RPMI7951 (cell line): ENCODE data around the gene CYB5R3. TPM values are rescaled to one million over a fixed set of nuclear protein-coding genes. Genes with fewer than 3 reads are reported as not detected.
A peak's percentile ranks its signal among the peaks of the same experiment; 100 is the strongest.
"Not testable (repeated sequence)": the region's sequence is repeated elsewhere in the genome, so short reads cannot be mapped to it uniquely, and the experiment has no call there.

Source experiments
- DNase-seq: peaks from one replicate; pipeline ENCODE4 v3.0.0-alpha.2; 2012; ENCODE audit warnings: low read depth
- total RNA-seq: library from RNA; depleted of rRNA; stranded (reverse); fragments of >200 nt; shearing (Covaris generic); gene quantifications from 2 replicates; pipeline ENCODE4 v1.2.3, GENCODE V29; 2014

The CYB5R3 gene
- total RNA-seq, 1 experiment from 2014 or later = 65.2 TPM

DNA sequence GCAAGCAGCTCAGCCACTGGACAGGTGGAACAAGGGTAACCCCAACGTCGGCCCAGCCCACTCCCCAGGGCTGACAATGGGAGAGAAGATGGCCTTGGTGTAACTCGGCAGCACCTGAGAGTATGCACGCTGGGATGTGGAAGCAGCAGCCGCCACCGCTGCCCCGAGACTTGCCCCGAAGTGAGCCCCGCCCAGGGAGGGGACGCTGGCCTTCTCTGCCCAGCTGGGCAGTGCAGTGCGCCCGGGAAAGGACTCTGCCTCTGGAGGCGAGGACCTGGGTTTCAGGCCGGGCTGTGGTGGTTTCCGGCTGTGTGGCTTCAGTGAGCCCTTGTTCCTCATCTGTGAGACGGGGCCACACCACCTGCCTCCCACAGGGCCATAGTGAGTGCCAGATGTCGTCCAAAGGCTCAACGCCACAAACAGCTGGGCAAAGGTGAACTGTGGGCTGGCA is 25.9 kb downstream of the CYB5R3 start:
- DNase-seq = no peak

- no peak for DNase-seq
These were observed 27.0 kb downstream of the CYB5R3 start for GRCh38 chr22:42622061-42622710.

DNA sequence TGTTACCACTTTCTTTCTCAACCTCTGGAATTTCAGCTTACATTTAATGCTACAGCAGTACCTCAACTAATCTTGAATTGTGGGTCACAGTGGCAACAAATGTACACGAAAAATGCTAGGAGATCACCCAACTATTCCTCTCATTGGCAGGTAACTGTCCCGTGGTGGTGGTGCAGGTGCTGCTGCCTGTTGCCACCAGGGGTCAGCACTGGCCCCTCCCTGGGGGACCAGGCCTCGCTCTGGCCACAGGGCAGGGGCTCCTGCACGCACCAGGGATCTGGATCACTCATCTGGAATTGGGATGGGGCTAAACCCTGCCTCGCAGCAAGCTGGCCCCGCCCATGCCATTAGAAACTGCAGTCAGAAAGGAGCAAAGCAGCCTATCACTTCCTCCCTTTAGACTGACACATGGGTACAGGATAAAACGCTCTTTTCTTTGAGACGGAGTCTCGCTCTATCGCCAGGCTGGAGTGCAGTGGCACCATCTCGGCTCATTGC is 27.6 kb downstream of the CYB5R3 start:
- DNase-seq = peak; percentile 51

GRCh38 chr22:42620084-42620483 is 29.1 kb downstream of the CYB5R3 start:
- no peak for DNase-seq

- no peak for DNase-seq
These were observed 29.7 kb downstream of the CYB5R3 start for GRCh38 chr22:42619261-42620063.

GRCh38 chr22:42617155-42617983 is 31.8 kb downstream of the CYB5R3 start:
- no peak for DNase-seq

GRCh38 chr22:42615860-42616175 is 33.4 kb downstream of the CYB5R3 start:
- not testable (repeated sequence) for DNase-seq

- peak; percentile 99 for DNase-seq
These were observed 33.9 kb downstream of the CYB5R3 start for GRCh38 chr22:42615092-42615859.

DNA sequence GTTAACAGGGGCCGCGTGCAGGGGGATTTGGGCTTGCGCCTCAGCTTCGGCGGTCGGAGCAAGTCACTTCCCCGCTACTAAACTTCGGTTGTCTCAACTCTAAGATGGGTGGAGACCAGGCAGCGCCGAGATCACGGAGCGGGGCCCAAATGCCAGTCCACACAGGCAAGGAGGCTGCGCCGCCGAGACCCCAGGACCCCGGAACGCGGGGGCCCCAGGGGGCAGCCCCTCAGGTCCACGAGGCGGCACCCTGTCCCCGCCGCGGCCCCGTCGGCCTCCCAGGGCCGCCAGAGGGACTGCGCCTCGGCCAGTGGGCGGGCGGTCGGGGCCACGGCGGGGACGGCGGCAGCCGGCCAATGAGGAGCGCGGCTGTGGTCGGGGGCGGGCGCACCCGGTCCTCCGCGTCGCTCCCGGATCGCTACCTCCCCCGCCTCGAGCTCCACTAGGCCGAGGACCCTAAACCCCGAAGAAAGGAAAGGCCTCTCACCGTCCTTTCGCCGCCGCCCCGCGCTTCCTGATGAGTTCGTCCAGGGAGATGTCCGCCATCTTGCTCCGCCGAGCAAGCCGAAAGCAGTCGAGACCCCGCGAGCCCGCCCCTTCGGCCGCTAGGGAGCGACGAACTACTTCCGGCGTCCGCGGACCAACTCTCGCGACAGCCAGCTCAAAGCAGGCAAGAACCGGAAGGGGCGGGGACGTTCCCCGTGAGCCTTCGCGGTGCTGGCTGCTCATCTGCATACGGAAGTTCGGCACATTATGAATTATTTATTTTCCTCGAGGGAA is 34.7 kb downstream of the CYB5R3 start, which contains the start of gene POLDIP3:
Gene POLDIP3, minus strand, starts transcription at position 572 of the 780 bp plus-strand sequence. Its CDS starts 26 bp downstream, at position 546.
- peak; percentile 94 for DNase-seq

DNA sequence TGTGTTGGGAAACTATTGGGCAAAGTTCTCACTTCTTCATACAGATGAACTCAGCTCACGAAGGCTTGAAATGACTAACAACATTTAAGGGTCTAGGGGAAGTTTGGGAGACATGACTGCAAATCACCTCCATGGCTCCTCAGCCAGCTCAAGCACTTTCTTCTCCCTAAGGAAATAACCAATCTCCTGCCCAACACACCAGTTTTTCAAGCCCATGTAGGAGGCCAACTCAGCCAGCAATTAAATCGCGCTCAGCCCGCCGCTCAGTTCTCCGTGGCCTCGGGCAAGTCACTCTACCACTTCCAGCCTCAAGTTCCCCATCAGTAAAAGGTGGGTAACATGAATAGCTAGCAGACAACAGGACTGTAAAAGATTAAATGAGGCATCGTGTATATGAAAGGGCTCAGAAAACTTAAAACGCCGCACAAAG is 35.3 kb downstream of the CYB5R3 start:
- peak; percentile 51 for DNase-seq

- no peak for DNase-seq
These were observed 36.9 kb downstream of the CYB5R3 start for GRCh38 chr22:42612336-42612735.

DNA sequence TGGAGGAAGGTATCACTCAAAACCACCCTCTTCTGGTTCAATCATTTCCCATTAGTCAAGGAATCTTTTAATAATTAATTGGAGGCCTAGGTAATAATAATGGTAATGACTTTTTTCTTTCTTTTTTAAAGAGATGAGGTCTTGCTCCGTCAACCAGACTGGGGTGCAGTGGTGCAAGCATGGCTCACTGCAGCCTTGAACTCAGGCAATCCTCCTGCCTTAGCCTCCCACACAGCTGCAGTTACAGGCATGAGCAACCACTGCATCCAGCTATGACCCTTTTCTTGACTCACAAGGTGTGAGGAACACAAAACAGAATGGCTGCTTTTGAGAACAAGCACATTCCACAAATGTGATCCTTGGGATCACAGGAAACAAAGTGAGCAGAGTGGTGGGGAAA is 38.1 kb downstream of the CYB5R3 start:
- no peak for DNase-seq

- DNase-seq = no peak
These were observed 39.0 kb downstream of the CYB5R3 start for GRCh38 chr22:42610186-42610585.

DNA sequence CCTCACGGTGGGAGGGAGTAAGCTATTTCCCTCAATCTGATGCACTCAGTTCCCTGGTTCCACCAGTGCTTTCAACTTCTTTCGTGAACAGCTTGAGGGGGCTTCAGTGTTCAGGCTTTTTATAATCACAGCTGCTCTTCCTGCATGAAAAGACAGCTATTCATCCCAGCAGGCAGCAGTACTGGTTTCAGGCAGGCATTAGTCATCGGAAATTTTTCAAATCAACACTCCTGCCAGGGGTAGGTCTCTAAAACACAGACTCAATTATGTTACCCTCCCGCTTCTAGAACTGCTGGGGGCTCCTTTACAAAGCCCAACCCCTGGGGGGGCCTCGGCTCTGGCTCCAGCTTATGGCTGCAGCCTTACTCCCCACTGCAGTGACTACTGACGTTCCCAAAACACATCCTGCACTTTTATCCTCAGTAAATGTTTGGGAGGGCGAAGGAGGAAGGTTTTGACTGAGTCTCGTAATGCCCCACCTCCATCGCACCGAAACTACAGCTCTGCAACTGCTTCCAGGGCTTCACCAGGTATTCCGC is 40.3 kb downstream of the CYB5R3 start:
- peak; percentile 79 for DNase-seq

- no peak for DNase-seq
These were observed 40.9 kb downstream of the CYB5R3 start for GRCh38 chr22:42608136-42608822.

DNA sequence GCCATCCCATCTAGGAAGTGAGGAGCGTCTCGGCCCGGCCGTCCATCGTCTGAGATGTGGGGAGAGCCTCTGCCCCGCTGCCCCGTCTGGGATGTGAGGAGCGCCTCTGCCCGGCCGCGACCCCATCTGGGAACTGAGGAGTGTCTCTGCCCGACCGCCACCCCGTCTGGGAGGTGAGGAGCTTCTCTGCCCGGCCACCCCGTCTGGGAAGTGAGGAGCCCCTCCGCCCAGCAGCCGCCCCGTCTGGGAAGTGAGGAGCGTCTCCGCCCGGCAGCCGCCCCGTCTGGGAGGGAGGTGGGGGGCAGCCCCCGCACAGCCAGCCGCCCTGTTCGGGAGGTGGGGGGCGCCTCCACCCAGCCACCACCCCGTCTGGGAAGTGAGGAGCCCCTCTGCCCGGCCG is 41.6 kb downstream of the CYB5R3 start:
- DNase-seq = not testable (repeated sequence)

DNA sequence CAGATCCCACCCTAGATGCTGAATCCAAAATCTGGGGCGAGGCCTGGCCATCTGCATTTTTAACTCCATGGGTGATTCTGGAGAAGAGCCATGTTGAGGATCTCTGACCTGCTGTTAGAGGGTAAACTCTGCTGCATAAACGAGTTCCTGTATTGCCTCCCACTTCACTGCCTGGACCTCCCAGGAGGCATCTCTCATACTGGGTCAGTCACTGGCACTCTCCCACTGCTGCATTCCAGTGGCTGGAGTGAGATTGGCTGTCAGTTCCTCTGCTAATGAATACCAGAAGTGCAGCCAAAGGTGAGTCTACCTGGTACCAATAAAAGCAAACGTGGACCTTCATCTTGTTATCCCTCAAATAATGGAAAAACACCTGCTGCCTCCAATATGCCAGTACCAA is 44.8 kb downstream of the CYB5R3 start:
- DNase-seq = no peak

DNA sequence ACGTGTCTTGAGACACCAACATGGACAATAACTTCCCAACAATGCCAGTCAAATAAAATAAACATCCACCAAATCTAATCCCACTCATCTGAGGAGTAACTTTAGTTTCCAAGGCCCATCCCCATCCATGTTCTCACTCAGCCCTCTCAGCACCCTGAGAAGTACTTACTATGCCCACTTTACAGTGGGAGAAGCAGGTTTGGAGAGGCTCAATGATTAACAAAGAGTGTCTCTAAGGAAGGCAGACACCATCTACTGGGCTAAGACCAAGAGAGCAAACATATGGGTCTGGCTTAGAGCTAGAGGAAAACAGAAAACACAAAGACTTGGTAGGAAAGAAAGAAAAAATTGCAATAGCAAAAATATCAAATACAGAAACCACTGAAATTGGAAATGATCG is 45.8 kb downstream of the CYB5R3 start:
- no peak for DNase-seq

DNA sequence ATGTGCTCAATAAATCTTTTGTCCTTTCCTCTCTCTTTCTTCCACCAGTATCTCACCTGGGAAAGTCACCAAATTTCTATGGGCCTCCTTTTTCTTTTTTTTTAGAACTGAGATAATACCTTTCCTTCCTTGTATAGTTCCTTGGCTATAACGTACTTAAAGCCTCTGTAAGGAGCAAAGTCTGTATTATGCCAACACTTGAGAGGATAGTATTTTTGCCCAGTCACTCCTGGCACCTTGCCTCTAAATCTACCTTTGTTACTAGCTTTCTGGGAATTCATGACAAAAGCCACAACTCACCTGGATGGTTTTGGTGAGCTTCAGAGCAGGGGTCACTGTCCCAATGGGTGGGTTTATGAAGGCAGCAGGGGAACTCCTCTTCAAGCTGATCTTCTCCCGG is 46.7 kb downstream of the CYB5R3 start:
- DNase-seq = no peak
